Thymus (tissue), 11 donors: ENCODE measurements around the gene PELI1. TPM values are rescaled to one million over a fixed set of nuclear protein-coding genes. Genes with fewer than 3 reads are reported as not detected.

Experiments used
- DNase-seq, 9 donors: peaks; one replicate each; pipeline ENCODE4 v3.0.0-alpha.2; 2013; ENCODE audit warnings: low spot score in 9 of 9, low read depth in 6 of 9, missing footprints in 1 of 9
- H3K27ac ChIP-seq, 2 donors: one replicate each; pipeline ENCODE4 v1.5.1; 2013; ENCODE audit warnings: control low read depth in 1 of 2, low read depth in 1 of 2, low read length in 1 of 2, mild to moderate bottlenecking in 1 of 2, moderate library complexity in 1 of 2
- H3K27me3 ChIP-seq, 2 donors: one replicate each; pipeline ENCODE4 v1.5.1; 2013; ENCODE audit warnings: low read length in 1 of 2; ENCODE audit not compliant: control insufficient read depth in 2 of 2, insufficient read depth in 1 of 2
- H3K36me3 ChIP-seq, 2 donors: one replicate each; pipeline ENCODE4 v1.5.1; 2013; ENCODE audit warnings: low read length in 1 of 2, mild to moderate bottlenecking in 1 of 2, moderate library complexity in 1 of 2; ENCODE audit not compliant: control insufficient read depth in 2 of 2, insufficient read depth in 2 of 2
- H3K4me1 ChIP-seq, 2 donors: one replicate each; pipeline ENCODE4 v1.5.1; 2013; ENCODE audit warnings: low read length in 2 of 2; ENCODE audit not compliant: control insufficient read depth in 2 of 2, insufficient read depth in 2 of 2
- H3K4me3 ChIP-seq, 2 donors: one replicate each; pipeline ENCODE4 v1.5.1; 2013; ENCODE audit warnings: low read length in 2 of 2, control low read depth in 1 of 2, mild to moderate bottlenecking in 1 of 2
- H3K9me3 ChIP-seq, 2 donors: one replicate each; pipeline ENCODE4 v1.5.1; 2013; ENCODE audit warnings: low read length in 1 of 2, mild to moderate bottlenecking in 1 of 2; ENCODE audit not compliant: control insufficient read depth in 2 of 2, insufficient read depth in 1 of 2
- WGBS: extraction: QIAGEN DNeasy Blood & Tissue Kit; methylation state at CpG from one replicate; pipeline ENCODE4 v1.1.7; 2013; 5-methylcytosine and 5-hydroxymethylcytosine counted together
- polyA plus RNA-seq: library from polyadenylated mRNA; stranded (reverse); fragments of 200-250 nt; gene quantifications from one replicate; pipeline ENCODE4 v1.2.3, GENCODE V29; 2013
- total RNA-seq: library from RNA; stranded (reverse); fragments of 120-200 nt; gene quantifications from one replicate; pipeline ENCODE4 v1.2.4, GENCODE V29; 2013
- donor health status: healthy.

PELI1 gene
- total and polyA plus RNA-seq, 2 donors: 33.9 to 61.2 TPM

GRCh38 chr2:64065516-64065915 is 78.7 kb downstream of the PELI1 start:
- Histone ChIP-seq H3K4me3 (no peak overlapping the region), H3K4me1 (peaks cover 11 to 27% of the 10 kb centered on the region in 2 donors), H3K9me3 (no peaks in the 10 kb centered on the region), H3K27me3 (no peaks in the 10 kb centered on the region), H3K36me3 (no peaks in the 10 kb centered on the region), H3K27ac (peak overlapping the region; percentile 25 to 85)
- 92% methylated on average over 6 of the region's 6 CpGs for WGBS
- DNase-seq: no peak

GRCh38 chr2:64063924-64064331 is 80.3 kb downstream of the PELI1 start:
- no peak for DNase-seq
- peak overlapping the region; percentile 85 to 88 for H3K27ac ChIP-seq

GRCh38 chr2:64063454-64063853 is 80.8 kb downstream of the PELI1 start:
- no peaks in the 10 kb centered on the region for H3K9me3 ChIP-seq
- peaks cover 11 to 27% of the 10 kb centered on the region in 2 donors for H3K4me1 ChIP-seq
- no peaks in the 10 kb centered on the region for H3K36me3 ChIP-seq
- DNase-seq: no peak
- 81% methylated on average over 3 of the region's 3 CpGs for WGBS
- no peaks in the 10 kb centered on the region for H3K27me3 ChIP-seq
- H3K4me3 ChIP-seq: no peak overlapping the region
- H3K27ac ChIP-seq: peak overlapping the region in 1 of 2 donors; percentile 25

More at GRCh38 chr2:64063924-64064331, 80.3 kb downstream of the PELI1 start:
- peaks cover 11 to 27% of the 10 kb centered on the region in 2 donors for H3K4me1 ChIP-seq
- no peaks in the 10 kb centered on the region for H3K27me3 ChIP-seq
- no peaks in the 10 kb centered on the region for H3K36me3 ChIP-seq
- H3K4me3 ChIP-seq: no peak overlapping the region
- H3K9me3 ChIP-seq: no peaks in the 10 kb centered on the region
- 92% methylated on average over 4 of the region's 4 CpGs for WGBS

DNA sequence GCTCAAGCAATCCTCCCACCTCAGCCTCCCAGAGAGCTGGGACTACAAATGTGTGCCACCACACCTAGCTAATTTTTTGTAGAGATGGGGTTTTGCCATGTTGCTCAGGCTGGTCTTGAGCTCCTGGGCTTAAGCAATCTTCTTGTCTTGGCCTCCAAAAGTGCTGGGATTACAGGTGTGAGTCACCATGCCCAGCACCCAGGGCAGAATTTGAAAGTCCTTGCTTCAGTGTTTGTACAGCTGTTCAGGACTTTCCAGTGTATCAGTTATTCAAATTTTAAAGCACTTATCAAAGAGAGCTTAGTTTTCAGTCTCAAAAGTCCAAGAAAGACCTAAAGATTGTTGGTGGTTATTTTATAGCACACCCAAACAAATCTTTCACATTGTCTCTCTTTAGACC is 81.4 kb downstream of the PELI1 start:
- H3K4me1 ChIP-seq: peaks cover 11 to 32% of the 10 kb centered on the region in 2 donors
- H3K27ac ChIP-seq: peak overlapping the region in 1 of 2 donors; percentile 19

DNA sequence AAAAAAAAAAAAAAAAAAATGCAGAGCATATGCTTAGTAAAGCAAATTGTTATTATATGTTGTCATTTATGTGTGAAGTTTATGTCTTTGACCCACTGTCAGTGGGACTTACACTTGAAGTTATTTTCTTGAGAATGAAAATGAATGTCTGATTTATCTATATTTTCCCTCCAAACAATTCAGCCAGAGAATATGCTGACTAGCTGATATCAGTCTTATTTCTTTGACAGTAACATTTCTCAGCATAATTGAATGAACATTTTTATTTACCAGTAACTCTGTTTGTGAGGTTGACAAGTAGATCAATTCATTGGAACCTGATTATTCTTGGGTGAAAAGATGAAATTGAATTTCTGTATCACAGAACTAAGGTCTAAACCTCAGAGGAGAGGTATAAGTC is 85.0 kb downstream of the PELI1 start:
- H3K4me3 ChIP-seq: no peak overlapping the region
- no peak overlapping the region for H3K27ac ChIP-seq
- no peaks in the 10 kb centered on the region for H3K9me3 ChIP-seq
- H3K27me3 ChIP-seq: no peaks in the 10 kb centered on the region
- no peaks in the 10 kb centered on the region for H3K36me3 ChIP-seq
- no peak for DNase-seq
- peaks cover 15 to 33% of the 10 kb centered on the region in 2 donors for H3K4me1 ChIP-seq

More for the DNA sequence above, 81.4 kb downstream of the PELI1 start:
- no peaks in the 10 kb centered on the region for H3K27me3 ChIP-seq
- H3K4me3 ChIP-seq: no peak overlapping the region
- DNase-seq: no peak
- H3K36me3 ChIP-seq: no peaks in the 10 kb centered on the region
- no peaks in the 10 kb centered on the region for H3K9me3 ChIP-seq

- DNase-seq: no peak
- H3K36me3 ChIP-seq: no peaks in the 10 kb centered on the region
- H3K4me3 ChIP-seq: no peak overlapping the region
- no peak overlapping the region for H3K27ac ChIP-seq
- peaks cover 24 to 43% of the 10 kb centered on the region in 2 donors for H3K4me1 ChIP-seq
- H3K9me3 ChIP-seq: no peaks in the 10 kb centered on the region
- no peaks in the 10 kb centered on the region for H3K27me3 ChIP-seq
- WGBS: 94% methylated on average over 2 of the region's 2 CpGs
Observed at GRCh38 chr2:64056021-64056420, 88.2 kb downstream of the PELI1 start.

GRCh38 chr2:64054161-64054915 is 89.9 kb downstream of the PELI1 start:
- Histone ChIP-seq H3K4me3 (no peak overlapping the region), H3K27ac (peak overlapping the region; percentile 74 to 92), H3K9me3 (no peaks in the 10 kb centered on the region), H3K27me3 (no peaks in the 10 kb centered on the region), H3K4me1 (peaks cover 24 to 55% of the 10 kb centered on the region in 2 donors), H3K36me3 (no peaks in the 10 kb centered on the region)
- DNase-seq: peak in 4 of 9 donors; percentile 69 to 85 (median 72)
- WGBS: 44% methylated on average over 4 of the region's 4 CpGs

DNA sequence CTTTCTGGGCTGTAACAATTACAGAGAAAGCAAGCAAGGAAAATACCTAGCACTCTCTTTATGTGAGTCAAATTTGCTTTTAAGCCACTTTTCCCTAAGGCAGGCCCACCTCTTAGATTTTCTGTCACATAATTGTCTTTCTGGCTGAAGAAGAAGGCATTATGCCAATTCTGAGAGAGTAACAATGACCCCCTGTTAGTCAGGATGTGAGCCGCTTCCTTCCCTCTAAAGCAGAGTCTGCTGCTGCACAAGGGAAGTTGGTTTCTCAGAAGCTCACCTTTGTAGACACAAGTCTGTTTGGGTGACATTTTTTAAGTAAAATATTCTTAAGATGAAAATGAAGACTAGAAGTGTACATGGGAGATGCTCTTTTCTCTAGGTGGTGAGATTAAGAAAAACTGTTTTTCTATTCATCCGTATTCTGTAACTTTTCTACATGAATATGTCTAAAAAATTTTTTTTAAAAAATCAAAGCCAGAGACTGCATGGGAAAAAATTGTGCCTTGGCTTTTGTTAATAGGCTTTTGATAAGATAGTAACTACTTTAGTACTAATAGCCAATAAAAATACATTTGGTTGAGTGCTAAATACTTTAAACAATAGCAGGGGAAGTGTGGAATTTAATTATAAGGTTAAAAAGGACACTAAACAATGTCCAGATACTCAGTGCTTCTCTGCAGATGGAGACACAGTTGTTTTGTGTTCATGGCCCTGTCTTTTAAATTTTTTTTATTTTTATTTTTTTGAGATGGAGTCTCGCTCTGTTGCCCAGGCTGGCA is 91.6 kb downstream of the PELI1 start:
- Histone ChIP-seq H3K36me3 (no peaks in the 10 kb centered on the region), H3K27me3 (no peaks in the 10 kb centered on the region), H3K4me3 (no peak overlapping the region), H3K9me3 (no peaks in the 10 kb centered on the region), H3K27ac (peak overlapping the region; percentile 64 to 86), H3K4me1 (peaks cover 24 to 50% of the 10 kb centered on the region in 2 donors)
- DNase-seq: peak in 4 of 9 donors; percentile 55 to 82 (median 62)
- 62% methylated on average over 3 of the region's 3 CpGs for WGBS

- Histone ChIP-seq H3K27me3 (no peaks in the 10 kb centered on the region), H3K27ac (no peak overlapping the region), H3K4me3 (no peak overlapping the region), H3K9me3 (no peaks in the 10 kb centered on the region), H3K4me1 (peaks cover 18 to 40% of the 10 kb centered on the region in 2 donors), H3K36me3 (no peaks in the 10 kb centered on the region)
- WGBS: 21% methylated on average over 3 of the region's 3 CpGs
- DNase-seq: peak; percentile 61 to 93 (median 76)
Observed at GRCh38 chr2:64049633-64050220, 94.5 kb downstream of the PELI1 start.
